ENCODE results near the gene SAFB2.

The SAFB2 gene

DNA sequence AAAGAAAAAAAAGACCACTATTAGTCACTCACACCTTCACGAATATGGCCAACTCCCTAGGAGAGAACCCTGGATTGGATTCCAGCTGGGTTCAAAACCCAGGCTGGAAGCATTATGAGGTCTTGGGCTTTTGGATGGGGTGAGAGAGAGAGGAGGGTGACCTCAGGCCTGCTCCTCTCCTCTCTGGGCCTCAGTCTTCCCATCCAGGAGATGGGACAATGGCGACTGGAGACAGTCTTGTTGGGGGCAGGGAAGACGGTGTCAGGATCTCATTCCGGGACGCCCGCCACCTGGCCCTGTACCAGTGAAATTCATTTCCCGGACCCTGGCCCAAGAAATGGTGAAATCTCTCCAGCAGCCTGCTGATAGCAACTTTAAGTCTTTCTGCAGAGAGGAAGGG is 81.1 kb downstream of the SAFB2 start:
- DNase-seq (ENCODE audit: low read depth): no peak

DNA sequence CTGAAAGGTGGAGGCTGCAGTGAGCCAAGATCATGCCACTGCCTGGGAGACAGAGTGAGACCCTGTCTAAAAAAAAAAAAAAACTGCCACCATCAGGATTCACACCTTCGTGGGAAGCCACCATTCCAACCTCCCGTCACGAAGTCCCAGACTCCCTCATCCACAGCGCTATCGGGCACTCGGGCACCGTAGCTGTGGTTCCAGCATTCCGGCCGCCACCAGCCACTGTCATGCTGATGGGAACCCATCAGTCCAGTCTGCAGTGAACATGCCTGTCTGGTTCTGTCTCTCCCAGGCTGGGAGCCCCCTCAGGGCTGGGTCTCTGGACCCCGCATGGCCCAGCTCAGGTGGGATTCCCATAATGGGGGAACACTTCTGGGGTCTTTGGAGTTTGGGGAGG is 82.4 kb downstream of the SAFB2 start:
- no peak for DNase-seq (ENCODE audit: low read depth)

DNA sequence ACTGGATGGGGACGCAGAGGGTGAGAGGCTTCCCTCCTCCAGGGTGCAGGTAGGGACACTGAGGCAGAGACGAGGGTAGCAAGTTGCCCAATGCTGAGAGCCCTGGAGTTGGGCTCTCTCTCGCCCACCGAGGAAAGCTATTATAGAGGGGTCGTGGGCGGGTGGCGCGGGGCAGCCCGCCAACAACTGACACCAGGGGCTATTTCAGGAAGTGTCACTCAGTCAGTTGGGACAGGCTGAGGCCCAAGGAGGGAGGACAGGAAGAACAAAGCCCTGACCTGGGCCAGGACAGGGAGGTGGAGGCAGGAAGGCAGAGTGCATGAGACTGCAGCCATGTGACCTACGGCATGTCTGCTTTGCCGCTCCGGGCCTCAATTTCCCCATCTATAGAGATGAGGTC is 84.7 kb downstream of the SAFB2 start:
- DNase-seq (ENCODE audit: low read depth): no peak
